SK-N-SH treated with all-trans-retinoic acid at 6 μM for 48 hours (cell line): ENCODE results near the gene ACRV1.

Source experiments
- ATAC-seq: fragments of 200-7000 bp; cut with Tn5 transposase; 3 replicates; pipeline ENCODE4 v1.9.1; 2020; ENCODE audit warnings: mild to moderate bottlenecking, moderate library complexity
- ARNTL ChIP-seq: fragments of 450-650 bp; formaldehyde crosslinking; IDR thresholded peaks from 2 replicates; pipeline ENCODE4 v1.5.0; 2020; ENCODE audit warnings: low read depth, mild to moderate bottlenecking, moderate library complexity, borderline replicate concordance
- BACH2 ChIP-seq: fragments of 250-450 bp; sonication (Bioruptor Pico); IDR thresholded peaks from 2 replicates; pipeline ENCODE4 v1.9.0; 2021; ENCODE audit warnings: mild to moderate bottlenecking, borderline replicate concordance
- CSDC2 ChIP-seq: fragments of 250-450 bp; sonication (Bioruptor Pico); IDR thresholded peaks from 2 replicates; pipeline ENCODE4 v1.5.0; 2020; ENCODE audit warnings: mild to moderate bottlenecking, moderate library complexity
- ESRRG ChIP-seq: fragments of 250-450 bp; sonication (Bioruptor Pico); IDR thresholded peaks from 2 replicates; pipeline ENCODE4 v1.6.1; 2021; ENCODE audit warnings: mild to moderate bottlenecking
- GLIS3 ChIP-seq: fragments of 250-450 bp; sonication (Bioruptor Pico); IDR thresholded peaks from 2 replicates; pipeline ENCODE4 v1.5.0; 2020; ENCODE audit warnings: mild to moderate bottlenecking, moderate library complexity
- ISL1 ChIP-seq: fragments of 250-450 bp; sonication (Bioruptor Pico); IDR thresholded peaks from 2 replicates; pipeline ENCODE4 v2.1.2; 2022; ENCODE audit warnings: mild to moderate bottlenecking, moderate library complexity
- OSR1 ChIP-seq: fragments of 250-450 bp; sonication (Bioruptor Pico); IDR thresholded peaks from 2 replicates; pipeline ENCODE4 v1.8.0; 2022; ENCODE audit warnings: moderate library complexity, mild to moderate bottlenecking, inconsistent platforms
- PPARA ChIP-seq: fragments of 250-450 bp; sonication (Bioruptor Pico); IDR thresholded peaks from 2 replicates; pipeline ENCODE4 v1.5.0; 2020; ENCODE audit warnings: mild to moderate bottlenecking, borderline replicate concordance
- RARB ChIP-seq: fragments of 250-450 bp; sonication (Bioruptor Pico); IDR thresholded peaks from 2 replicates; pipeline ENCODE4 v1.8.0; 2021; ENCODE audit warnings: mild to moderate bottlenecking, moderate library complexity
- SNAI2 ChIP-seq: fragments of 250-450 bp; sonication (Bioruptor Pico); IDR thresholded peaks from 2 replicates; pipeline ENCODE4 v1.5.0; 2020; ENCODE audit warnings: mild to moderate bottlenecking, moderate library complexity
- TCF4 ChIP-seq: fragments of 250-450 bp; sonication (Bioruptor Pico); IDR thresholded peaks from 2 replicates; pipeline ENCODE4 v1.8.0; 2021; ENCODE audit warnings: mild to moderate bottlenecking, moderate library complexity, borderline replicate concordance
- TOX ChIP-seq: fragments of 250-450 bp; sonication (Bioruptor Pico); IDR thresholded peaks from 2 replicates; pipeline ENCODE4 v1.8.0; 2021; ENCODE audit warnings: mild to moderate bottlenecking, moderate library complexity, borderline replicate concordance
- ZC3H10 ChIP-seq: fragments of 250-450 bp; sonication (Bioruptor Pico); IDR thresholded peaks from 2 replicates; pipeline ENCODE4 v1.5.1; 2021; ENCODE audit warnings: mild to moderate bottlenecking, moderate library complexity
- ZFP3 ChIP-seq: fragments of 250-450 bp; sonication (Bioruptor Pico); IDR thresholded peaks from 2 replicates; pipeline ENCODE4 v1.5.0; 2020; ENCODE audit warnings: mild to moderate bottlenecking, moderate library complexity
- ZFP30 ChIP-seq: fragments of 450-650 bp; formaldehyde crosslinking; IDR thresholded peaks from 2 replicates; pipeline ENCODE4 v1.5.0; 2022; ENCODE audit warnings: mild to moderate bottlenecking, moderate library complexity
- ZNF565 ChIP-seq: fragments of 450-650 bp; formaldehyde crosslinking; conservative IDR thresholded peaks from 2 replicates; pipeline ENCODE4 v1.5.0; 2020; ENCODE audit warnings: low read depth, mild to moderate bottlenecking, moderate library complexity
- ZNF70 ChIP-seq: fragments of 450-650 bp; formaldehyde crosslinking; IDR thresholded peaks from 2 replicates; pipeline ENCODE4 v1.5.0; 2020; ENCODE audit warnings: mild to moderate bottlenecking, moderate library complexity
- ZNF8 ChIP-seq: fragments of 450-650 bp; formaldehyde crosslinking; IDR thresholded peaks from 2 replicates; pipeline ENCODE4 v1.5.0; 2020; ENCODE audit warnings: mild to moderate bottlenecking, moderate library complexity
- TF ChIP-seq, protein P1 (sequence below): fragments of 250-450 bp; sonication (Bioruptor Pico); IDR thresholded peaks from 2 replicates; pipeline ENCODE4 v1.5.1; 2021; ENCODE audit warnings: mild to moderate bottlenecking, moderate library complexity
- TF ChIP-seq, protein P2 (sequence below): fragments of 250-450 bp; sonication (Bioruptor Pico); IDR thresholded peaks from 2 replicates; pipeline ENCODE4 v1.5.1; 2020; ENCODE audit warnings: low read depth, mild to moderate bottlenecking, moderate library complexity
- TF ChIP-seq, protein P3 (sequence below): fragments of 250-450 bp; sonication (Bioruptor Pico); IDR thresholded peaks from 2 replicates; pipeline ENCODE4 v1.8.0; 2020; ENCODE audit warnings: mild to moderate bottlenecking, moderate library complexity, borderline replicate concordance
- TF ChIP-seq, protein P4 (sequence below): fragments of 250-450 bp; sonication (Bioruptor Pico); IDR thresholded peaks from 2 replicates; pipeline ENCODE4 v1.8.0; 2021; ENCODE audit warnings: low read depth, mild to moderate bottlenecking, moderate library complexity, borderline replicate concordance
- TF ChIP-seq, protein P5 (sequence below): fragments of 250-450 bp; sonication (Bioruptor Pico); IDR thresholded peaks from 2 replicates; pipeline ENCODE4 v1.5.0; 2020; ENCODE audit warnings: mild to moderate bottlenecking, moderate library complexity

Gene ACRV1, protein sequence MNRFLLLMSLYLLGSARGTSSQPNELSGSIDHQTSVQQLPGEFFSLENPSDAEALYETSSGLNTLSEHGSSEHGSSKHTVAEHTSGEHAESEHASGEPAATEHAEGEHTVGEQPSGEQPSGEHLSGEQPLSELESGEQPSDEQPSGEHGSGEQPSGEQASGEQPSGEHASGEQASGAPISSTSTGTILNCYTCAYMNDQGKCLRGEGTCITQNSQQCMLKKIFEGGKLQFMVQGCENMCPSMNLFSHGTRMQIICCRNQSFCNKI

DNA sequence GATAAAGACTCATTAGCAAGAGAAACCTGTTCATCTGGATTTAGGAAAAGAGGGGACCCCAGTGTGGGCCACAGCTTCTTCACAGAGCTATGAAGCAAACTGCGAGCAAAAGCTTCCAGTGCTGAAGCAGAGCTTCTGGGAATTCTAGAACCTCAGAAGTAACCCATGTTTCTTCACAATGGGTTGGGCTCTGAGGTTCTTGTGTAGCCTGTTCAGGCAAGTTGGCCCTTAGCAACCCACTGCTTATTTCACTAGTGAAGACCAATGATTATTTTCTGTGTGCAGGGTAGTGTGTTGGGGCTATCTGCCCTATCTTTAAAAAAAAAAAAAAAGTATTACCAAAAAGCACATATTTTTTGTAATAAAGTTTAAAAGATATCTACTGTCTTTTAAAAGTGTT lies at the start of gene ACRV1:
Gene ACRV1 (minus strand): TSS at position 101 of the 400 bp plus-strand sequence. CDS start 67 bp downstream, at position 34.
- ATAC-seq, result no peak
- TF ChIP-seq, protein P1, sequence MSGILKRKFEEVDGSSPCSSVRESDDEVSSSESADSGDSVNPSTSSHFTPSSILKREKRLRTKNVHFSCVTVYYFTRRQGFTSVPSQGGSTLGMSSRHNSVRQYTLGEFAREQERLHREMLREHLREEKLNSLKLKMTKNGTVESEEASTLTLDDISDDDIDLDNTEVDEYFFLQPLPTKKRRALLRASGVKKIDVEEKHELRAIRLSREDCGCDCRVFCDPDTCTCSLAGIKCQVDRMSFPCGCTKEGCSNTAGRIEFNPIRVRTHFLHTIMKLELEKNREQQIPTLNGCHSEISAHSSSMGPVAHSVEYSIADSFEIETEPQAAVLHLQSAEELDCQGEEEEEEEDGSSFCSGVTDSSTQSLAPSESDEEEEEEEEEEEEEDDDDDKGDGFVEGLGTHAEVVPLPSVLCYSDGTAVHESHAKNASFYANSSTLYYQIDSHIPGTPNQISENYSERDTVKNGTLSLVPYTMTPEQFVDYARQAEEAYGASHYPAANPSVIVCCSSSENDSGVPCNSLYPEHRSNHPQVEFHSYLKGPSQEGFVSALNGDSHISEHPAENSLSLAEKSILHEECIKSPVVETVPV (CRISPR knock-in tag), result no peak

DNA sequence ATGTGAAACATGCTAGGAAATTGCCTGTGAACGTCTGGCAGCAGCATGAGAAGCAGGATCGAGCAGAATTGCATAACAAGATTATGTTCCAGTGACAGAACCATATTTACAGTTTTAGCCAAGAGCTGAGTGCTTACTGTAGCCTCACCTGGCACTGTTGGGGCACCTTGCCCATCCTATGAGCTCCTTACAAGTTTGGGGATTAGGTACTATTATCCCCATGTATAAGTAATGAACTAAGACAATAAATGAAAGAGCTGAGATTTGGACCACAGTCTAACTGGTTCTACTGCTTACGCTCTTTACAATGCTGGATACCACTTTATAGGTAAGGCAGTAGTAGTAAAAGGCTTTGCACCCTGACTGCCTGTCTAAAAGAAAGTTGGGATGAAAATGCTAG lies 48.3 kb upstream of the ACRV1 start:
- TF ChIP-seq CSDC2 (no peak), ZNF565 (CRISPR knock-in tag) (no peak), SNAI2 (CRISPR knock-in tag) (no peak), ZFP3 (CRISPR knock-in tag) (no peak), RARB (CRISPR knock-in tag) (no peak), TCF4 (CRISPR knock-in tag) (no peak), BACH2 (CRISPR knock-in tag) (no peak), ZNF70 (CRISPR knock-in tag) (no peak), ISL1 (CRISPR knock-in tag) (no peak), ESRRG (CRISPR knock-in tag) (no peak), PPARA (no peak), ZNF8 (CRISPR knock-in tag) (no peak), GLIS3 (CRISPR knock-in tag) (no peak), ZFP30 (CRISPR knock-in tag) (no peak), TOX (no peak), ARNTL (no peak)
- TF ChIP-seq, protein P2, sequence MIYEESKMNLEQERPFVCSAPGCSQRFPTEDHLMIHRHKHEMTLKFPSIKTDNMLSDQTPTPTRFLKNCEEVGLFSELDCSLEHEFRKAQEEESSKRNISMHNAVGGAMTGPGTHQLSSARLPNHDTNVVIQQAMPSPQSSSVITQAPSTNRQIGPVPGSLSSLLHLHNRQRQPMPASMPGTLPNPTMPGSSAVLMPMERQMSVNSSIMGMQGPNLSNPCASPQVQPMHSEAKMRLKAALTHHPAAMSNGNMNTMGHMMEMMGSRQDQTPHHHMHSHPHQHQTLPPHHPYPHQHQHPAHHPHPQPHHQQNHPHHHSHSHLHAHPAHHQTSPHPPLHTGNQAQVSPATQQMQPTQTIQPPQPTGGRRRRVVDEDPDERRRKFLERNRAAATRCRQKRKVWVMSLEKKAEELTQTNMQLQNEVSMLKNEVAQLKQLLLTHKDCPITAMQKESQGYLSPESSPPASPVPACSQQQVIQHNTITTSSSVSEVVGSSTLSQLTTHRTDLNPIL (CRISPR knock-in tag), result no peak
- TF ChIP-seq, protein P3, sequence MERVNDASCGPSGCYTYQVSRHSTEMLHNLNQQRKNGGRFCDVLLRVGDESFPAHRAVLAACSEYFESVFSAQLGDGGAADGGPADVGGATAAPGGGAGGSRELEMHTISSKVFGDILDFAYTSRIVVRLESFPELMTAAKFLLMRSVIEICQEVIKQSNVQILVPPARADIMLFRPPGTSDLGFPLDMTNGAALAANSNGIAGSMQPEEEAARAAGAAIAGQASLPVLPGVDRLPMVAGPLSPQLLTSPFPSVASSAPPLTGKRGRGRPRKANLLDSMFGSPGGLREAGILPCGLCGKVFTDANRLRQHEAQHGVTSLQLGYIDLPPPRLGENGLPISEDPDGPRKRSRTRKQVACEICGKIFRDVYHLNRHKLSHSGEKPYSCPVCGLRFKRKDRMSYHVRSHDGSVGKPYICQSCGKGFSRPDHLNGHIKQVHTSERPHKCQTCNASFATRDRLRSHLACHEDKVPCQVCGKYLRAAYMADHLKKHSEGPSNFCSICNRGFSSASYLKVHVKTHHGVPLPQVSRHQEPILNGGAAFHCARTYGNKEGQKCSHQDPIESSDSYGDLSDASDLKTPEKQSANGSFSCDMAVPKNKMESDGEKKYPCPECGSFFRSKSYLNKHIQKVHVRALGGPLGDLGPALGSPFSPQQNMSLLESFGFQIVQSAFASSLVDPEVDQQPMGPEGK (CRISPR knock-in tag), result no peak
- TF ChIP-seq, protein P4, sequence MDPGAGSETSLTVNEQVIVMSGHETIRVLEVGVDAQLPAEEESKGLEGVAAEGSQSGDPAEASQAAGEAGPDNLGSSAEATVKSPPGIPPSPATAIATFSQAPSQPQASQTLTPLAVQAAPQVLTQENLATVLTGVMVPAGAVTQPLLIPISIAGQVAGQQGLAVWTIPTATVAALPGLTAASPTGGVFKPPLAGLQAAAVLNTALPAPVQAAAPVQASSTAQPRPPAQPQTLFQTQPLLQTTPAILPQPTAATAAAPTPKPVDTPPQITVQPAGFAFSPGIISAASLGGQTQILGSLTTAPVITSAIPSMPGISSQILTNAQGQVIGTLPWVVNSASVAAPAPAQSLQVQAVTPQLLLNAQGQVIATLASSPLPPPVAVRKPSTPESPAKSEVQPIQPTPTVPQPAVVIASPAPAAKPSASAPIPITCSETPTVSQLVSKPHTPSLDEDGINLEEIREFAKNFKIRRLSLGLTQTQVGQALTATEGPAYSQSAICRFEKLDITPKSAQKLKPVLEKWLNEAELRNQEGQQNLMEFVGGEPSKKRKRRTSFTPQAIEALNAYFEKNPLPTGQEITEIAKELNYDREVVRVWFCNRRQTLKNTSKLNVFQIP (CRISPR knock-in tag), result no peak
- ATAC-seq, result no peak

DNA sequence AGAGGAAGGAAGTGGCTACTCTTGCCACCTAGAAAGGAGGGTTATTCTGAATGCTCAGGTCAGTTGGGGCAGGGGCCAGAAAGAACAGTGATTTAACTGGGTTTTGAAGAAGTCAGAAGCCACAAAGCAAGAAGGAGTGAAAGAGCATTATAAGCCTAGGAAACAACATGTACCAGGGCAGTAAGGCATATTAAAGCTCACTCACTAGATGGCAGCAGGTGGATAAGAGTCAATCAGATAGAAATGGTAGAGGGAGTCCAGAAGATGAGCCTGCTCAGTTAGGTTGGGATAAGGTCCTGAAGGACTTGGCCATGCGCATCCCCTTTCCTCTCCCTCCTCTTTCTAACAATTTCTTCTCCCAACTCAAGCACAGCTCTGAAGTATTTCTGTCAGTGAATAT lies 43.5 kb upstream of the ACRV1 start:
- peak; percentile 83 for ATAC-seq
- no peak for TF ChIP-seq ESRRG (CRISPR knock-in tag)
- no peak for TF ChIP-seq TOX
- TF ChIP-seq CSDC2, result no peak
- TF ChIP-seq, protein P5, sequence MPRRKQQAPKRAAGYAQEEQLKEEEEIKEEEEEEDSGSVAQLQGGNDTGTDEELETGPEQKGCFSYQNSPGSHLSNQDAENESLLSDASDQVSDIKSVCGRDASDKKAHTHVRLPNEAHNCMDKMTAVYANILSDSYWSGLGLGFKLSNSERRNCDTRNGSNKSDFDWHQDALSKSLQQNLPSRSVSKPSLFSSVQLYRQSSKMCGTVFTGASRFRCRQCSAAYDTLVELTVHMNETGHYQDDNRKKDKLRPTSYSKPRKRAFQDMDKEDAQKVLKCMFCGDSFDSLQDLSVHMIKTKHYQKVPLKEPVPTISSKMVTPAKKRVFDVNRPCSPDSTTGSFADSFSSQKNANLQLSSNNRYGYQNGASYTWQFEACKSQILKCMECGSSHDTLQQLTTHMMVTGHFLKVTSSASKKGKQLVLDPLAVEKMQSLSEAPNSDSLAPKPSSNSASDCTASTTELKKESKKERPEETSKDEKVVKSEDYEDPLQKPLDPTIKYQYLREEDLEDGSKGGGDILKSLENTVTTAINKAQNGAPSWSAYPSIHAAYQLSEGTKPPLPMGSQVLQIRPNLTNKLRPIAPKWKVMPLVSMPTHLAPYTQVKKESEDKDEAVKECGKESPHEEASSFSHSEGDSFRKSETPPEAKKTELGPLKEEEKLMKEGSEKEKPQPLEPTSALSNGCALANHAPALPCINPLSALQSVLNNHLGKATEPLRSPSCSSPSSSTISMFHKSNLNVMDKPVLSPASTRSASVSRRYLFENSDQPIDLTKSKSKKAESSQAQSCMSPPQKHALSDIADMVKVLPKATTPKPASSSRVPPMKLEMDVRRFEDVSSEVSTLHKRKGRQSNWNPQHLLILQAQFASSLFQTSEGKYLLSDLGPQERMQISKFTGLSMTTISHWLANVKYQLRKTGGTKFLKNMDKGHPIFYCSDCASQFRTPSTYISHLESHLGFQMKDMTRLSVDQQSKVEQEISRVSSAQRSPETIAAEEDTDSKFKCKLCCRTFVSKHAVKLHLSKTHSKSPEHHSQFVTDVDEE (CRISPR knock-in tag), result no peak
- no peak for TF ChIP-seq ZNF565 (CRISPR knock-in tag)
- TF ChIP-seq SNAI2 (CRISPR knock-in tag), result no peak
- no peak for TF ChIP-seq ZC3H10
- no peak for TF ChIP-seq OSR1
- no peak for TF ChIP-seq BACH2 (CRISPR knock-in tag)
- no peak for TF ChIP-seq ZFP30 (CRISPR knock-in tag)
- TF ChIP-seq, protein P4 (CRISPR knock-in tag), result no peak
